Stimulated activated naive CD4-positive, alpha-beta T cell (primary cell): Measurements from ENCODE around the gene MTHFSD.
A peak's percentile ranks its signal among the peaks of the same experiment; 100 is the strongest.
"Not testable (repeated sequence)": the region's sequence is repeated elsewhere in the genome, so short reads cannot be mapped to it uniquely, and the experiment has no call there.

Experiments
- DNase-seq, 6 experiments: peaks; one replicate each; lab custom pipeline; 2025; lab: John Stamatoyannopoulos, UW

MTHFSD gene

GRCh38 chr16:86554917-86555703, at the start of gene MTHFSD:
Gene MTHFSD (minus strand): TSS chr16:86555235. CDS start chr16:86555184, 51 bp downstream.
- DNase-seq: peak; percentile 84 to 96 (median 94)

GRCh38 chr16:86604436-86605193, 49.6 kb upstream of the MTHFSD start:
- peak; percentile 4 to 45 (median 33) for DNase-seq

- DNase-seq: no peak
Observed at GRCh38 chr16:86602521-86602920, 47.5 kb upstream of the MTHFSD start.

GRCh38 chr16:86601356-86601755, 46.3 kb upstream of the MTHFSD start:
- DNase-seq: no peak

- DNase-seq: no peak
Observed at GRCh38 chr16:86598607-86599565, 43.9 kb upstream of the MTHFSD start.

- no peak for DNase-seq
Observed at GRCh38 chr16:86597880-86598606, 43.0 kb upstream of the MTHFSD start.

- DNase-seq: no peak
Observed at GRCh38 chr16:86597126-86597879, 42.3 kb upstream of the MTHFSD start.

- no peak for DNase-seq
Observed at GRCh38 chr16:86595983-86596605, 41.1 kb upstream of the MTHFSD start.

GRCh38 chr16:86594721-86595120, 39.7 kb upstream of the MTHFSD start:
- DNase-seq: no peak

- DNase-seq: no peak
Observed at GRCh38 chr16:86593913-86594620, 39.0 kb upstream of the MTHFSD start.

GRCh38 chr16:86591270-86591669, 36.2 kb upstream of the MTHFSD start:
- no peak for DNase-seq

- DNase-seq: no peak
Observed at GRCh38 chr16:86590501-86591144, 35.6 kb upstream of the MTHFSD start.

- DNase-seq: not testable (repeated sequence)
Observed at GRCh38 chr16:86587955-86588354, 32.9 kb upstream of the MTHFSD start.

GRCh38 chr16:86587487-86587886, 32.5 kb upstream of the MTHFSD start:
- no peak for DNase-seq

GRCh38 chr16:86585821-86586611, 31.0 kb upstream of the MTHFSD start:
- DNase-seq: no peak

- no peak for DNase-seq
Observed at GRCh38 chr16:86584726-86585721, 30.0 kb upstream of the MTHFSD start.
